22Rv1 (cell line): ENCODE data around the gene COQ8A.

Source experiments
- H3K27ac ChIP-seq: fragments of 450-650 bp; 2 replicates; pipeline ENCODE4 v1.5.1; 2017
- CTCF ChIP-seq: fragments of 450-650 bp; IDR thresholded peaks from 2 replicates; pipeline ENCODE4 v1.5.1; 2017; ENCODE audit warnings: mild to moderate bottlenecking
- ZFX ChIP-seq: fragments of 450-650 bp; IDR thresholded peaks from 2 replicates; pipeline ENCODE4 v1.6.1; 2017; ENCODE audit warnings: antibody characterized with exemption, borderline replicate concordance

COQ8A gene

GRCh38 chr1:226908419-226908818, 31.7 kb upstream of the COQ8A start:
- TF ChIP-seq CTCF (no peak), ZFX (no peak)
- H3K27ac ChIP-seq, result no peak overlapping the region

GRCh38 chr1:226908913-226909312, 31.2 kb upstream of the COQ8A start:
- TF ChIP-seq CTCF (no peak), ZFX (no peak)

GRCh38 chr1:226912587-226913176, 27.4 kb upstream of the COQ8A start:
- no peak overlapping the region for H3K27ac ChIP-seq
- TF ChIP-seq ZFX (no peak), CTCF (peak; percentile 18; the same call in 1 of the 2 replicates)

More at GRCh38 chr1:226908913-226909312, 31.2 kb upstream of the COQ8A start:
- no peak overlapping the region for H3K27ac ChIP-seq

- TF ChIP-seq ZFX (no peak), CTCF (no peak)
- H3K27ac ChIP-seq, result no peak overlapping the region
Measured at GRCh38 chr1:226915672-226915995, 24.5 kb upstream of the COQ8A start.

GRCh38 chr1:226916497-226916896, 23.6 kb upstream of the COQ8A start:
- no peak overlapping the region for H3K27ac ChIP-seq
- TF ChIP-seq CTCF, result no peak
- no peak for TF ChIP-seq ZFX

GRCh38 chr1:226919587-226919986, 20.5 kb upstream of the COQ8A start:
- no peak for TF ChIP-seq CTCF
- no peak for TF ChIP-seq ZFX
- H3K27ac ChIP-seq, result no peak overlapping the region

- no peak for TF ChIP-seq CTCF
- no peak for TF ChIP-seq ZFX
- no peak overlapping the region for H3K27ac ChIP-seq
Measured at GRCh38 chr1:226919995-226920394, 20.1 kb upstream of the COQ8A start.
